Transverse colon (tissue), 4 donors: Measurements from ENCODE around the gene MAPK13. TPM values are rescaled to one million over a fixed set of nuclear protein-coding genes. Genes with fewer than 3 reads are reported as not detected.

Experiments used
- DNase-seq: peaks from one replicate; pipeline ENCODE4 v3.0.0-alpha.2; 2019
- H3K27ac ChIP-seq, 4 donors: fragments of 200-600 bp; sonication (generic); 2 replicates each; pipeline ENCODE4 v1.5.1; 2016 to 2018; ENCODE audit warnings: inconsistent platforms in 4 of 4
- H3K27me3 ChIP-seq: fragments of 200-600 bp; sonication (generic); 2 replicates; pipeline ENCODE4 v1.5.1; 2017; ENCODE audit warnings: inconsistent platforms
- H3K36me3 ChIP-seq, 4 donors: fragments of 200-600 bp; sonication (generic); 2 replicates each; pipeline ENCODE4 v1.5.1; 2017 to 2019; ENCODE audit warnings: inconsistent platforms in 4 of 4
- H3K4me1 ChIP-seq, 4 donors: fragments of 200-600 bp; sonication (generic); 2 replicates each; pipeline ENCODE4 v1.5.1; 2017 to 2020; ENCODE audit warnings: inconsistent platforms in 4 of 4
- H3K4me3 ChIP-seq, 4 donors: fragments of 200-600 bp; sonication (generic); 1 replicate in 1 of 4; 2 replicates in 3 of 4; pipeline versions ENCODE4 v1.5.1 to v1.6.1; 2017 to 2019; ENCODE audit warnings: inconsistent platforms in 4 of 4
- H3K9me3 ChIP-seq, 2 donors: fragments of 200-600 bp; sonication (generic); 2 replicates each; pipeline ENCODE4 v1.5.1; 2017 to 2019; ENCODE audit warnings: inconsistent platforms in 2 of 2
- CTCF ChIP-seq, 5 experiments: fragments of 200-600 bp in 3 of 5; fragments of 450-650 bp in 2 of 5; sonication (generic) in 3 of 5; IDR thresholded peaks; 1 replicate in 2 of 5; 2 replicates in 3 of 5; pipeline ENCODE4 v1.5.1; 2016 to 2017; ENCODE audit warnings: antibody characterized with exemption in 5 of 5, inconsistent platforms in 3 of 5, mild to moderate bottlenecking in 2 of 5, moderate library complexity in 1 of 5
- EP300 ChIP-seq: sonication (generic); formaldehyde crosslinking; IDR thresholded peaks from one replicate; pipeline ENCODE4 v1.6.1; 2017; ENCODE audit warnings: antibody characterized with exemption, low read depth
- POLR2A ChIP-seq: fragments of 450-650 bp; IDR thresholded peaks from one replicate; pipeline ENCODE4 v1.6.1; 2016; ENCODE audit warnings: antibody characterized with exemption, mild to moderate bottlenecking, moderate library complexity
- POLR2AphosphoS5 ChIP-seq, 3 donors: sonication (generic); formaldehyde crosslinking; IDR thresholded peaks; one replicate each; pipeline ENCODE4 v1.6.1; 2016; ENCODE audit warnings: antibody characterized with exemption in 3 of 3
- WGBS, 2 donors: methylation state at CpG; one replicate each; pipeline ENCODE4 v1.1.5; 2018; ENCODE audit warnings: low coverage in 1 of 2; 5-methylcytosine and 5-hydroxymethylcytosine counted together
- in situ Hi-C, 4 donors: fragments of 200-750 bp; cut with MboI; loops; one replicate each; pipeline versions ENCODE4 v1.15.0 to v1.15.1; 2017; ENCODE audit warnings: low sequenced_read_pairs in 3 of 4, low pct_ligation_motif_present in 1 of 4, low pct_unique_long_range_greater_than_20kb in 1 of 4
- intact Hi-C: fragments of 100-400 bp; cut with DNase I; formaldehyde crosslinking; loops from one replicate; pipeline ENCODE4 v1.15.1; 2023; ENCODE audit warnings: low total_unique reads
- total RNA-seq, 4 donors: library from RNA; depleted of rRNA; stranded (reverse); fragments of >200 nt; gene quantifications; one replicate each; pipeline ENCODE4 v1.1.0, GENCODE V29; 2016

Gene MAPK13
- total RNA-seq, 4 donors from 2014 or later, result 67.7 to 200 (median 146) TPM

GRCh38 chr6:36139991-36140710, 9.8 kb downstream of the MAPK13 start:
- Histone ChIP-seq H3K4me3 (no peak overlapping the region), H3K27me3 (no peaks in the 10 kb centered on the region), H3K36me3 (peaks cover 0 to 26% (median 3%) of the 10 kb centered on the region in 4 donors), H3K4me1 (no peaks in the 10 kb centered on the region), H3K9me3 (no peaks in the 10 kb centered on the region), H3K27ac (no peak overlapping the region)
- intact Hi-C loops, result no loop called here
- 67 to 69% methylated on average over 1 to 8 of the region's 8 CpGs for WGBS, 2 donors
- in situ Hi-C loops, result loop anchor here in 3 of 4 donors (10.0 kb wide), 2 partner anchors 45 to 65 kb away; no protein-coding TSS in a partner anchor
- TF ChIP-seq POLR2AphosphoS5 (IDR thresholded peaks at IDR 0.05) (no peak), CTCF (IDR thresholded peaks at IDR 0.05) (no peak), POLR2A (no peak), EP300 (no peak)
- DNase-seq, result no peak

GRCh38 chr6:36141091-36141490, 10.8 kb downstream of the MAPK13 start:
- Histone ChIP-seq H3K27me3 (no peaks in the 10 kb centered on the region), H3K4me3 (no peak overlapping the region), H3K4me1 (no peaks in the 10 kb centered on the region), H3K36me3 (peaks cover 0 to 18% (median 0%) of the 10 kb centered on the region in 4 donors), H3K27ac (no peak overlapping the region), H3K9me3 (no peaks in the 10 kb centered on the region)
- in situ Hi-C loops (no loop called here), intact Hi-C loops (no loop called here)
- WGBS, 2 donors, result 61 to 78% methylated on average over 3 to 4 of the region's 4 CpGs
- TF ChIP-seq CTCF (IDR thresholded peaks at IDR 0.05), result no peak
- no peak for TF ChIP-seq POLR2AphosphoS5 (IDR thresholded peaks at IDR 0.05)
- TF ChIP-seq EP300, result no peak
- TF ChIP-seq POLR2A, result no peak
- DNase-seq, result no peak

GRCh38 chr6:36141961-36142360, 11.6 kb downstream of the MAPK13 start:
- H3K36me3 ChIP-seq, result peaks cover 0 to 9% (median 0%) of the 10 kb centered on the region in 4 donors
- in situ Hi-C loops (no loop called here), intact Hi-C loops (no loop called here)
- TF ChIP-seq POLR2AphosphoS5 (IDR thresholded peaks at IDR 0.05), result no peak
- no peak for TF ChIP-seq EP300
- TF ChIP-seq CTCF (IDR thresholded peaks at IDR 0.05), result no peak
- TF ChIP-seq POLR2A, result no peak
- H3K27ac ChIP-seq, result no peak overlapping the region
- 93% methylated on average over 4 of the region's 4 CpGs; no CpG with 5 or more reads in 1 of the 2 donors for WGBS, 2 donors
- H3K9me3 ChIP-seq, result no peaks in the 10 kb centered on the region
- no peak overlapping the region for H3K4me3 ChIP-seq
- H3K4me1 ChIP-seq, result no peaks in the 10 kb centered on the region
- no peak for DNase-seq
- no peaks in the 10 kb centered on the region for H3K27me3 ChIP-seq

- no peaks in the 10 kb centered on the region for H3K4me1 ChIP-seq
- H3K4me3 ChIP-seq, result no peak overlapping the region
- H3K9me3 ChIP-seq, result no peaks in the 10 kb centered on the region
- 94% methylated on average over 13 of the region's 13 CpGs; no CpG with 5 or more reads in 1 of the 2 donors for WGBS, 2 donors
- H3K27ac ChIP-seq, result no peak overlapping the region
- no peaks in the 10 kb centered on the region for H3K27me3 ChIP-seq
- in situ Hi-C loops (no loop called here), intact Hi-C loops (no loop called here)
- H3K36me3 ChIP-seq, result peaks cover 0 to 7% (median 0%) of the 10 kb centered on the region in 4 donors
- TF ChIP-seq CTCF (IDR thresholded peaks at IDR 0.05) (no peak), POLR2A (no peak), EP300 (no peak)
- DNase-seq, result no peak
These were observed 12.9 kb downstream of the MAPK13 start for GRCh38 chr6:36142971-36143838.
